GM23338 (cell line): Measurements from ENCODE around the gene CRYBB3.

Experiments used
- CREB1 ChIP-seq: fragments of 250-450 bp; sonication (Bioruptor Pico); IDR thresholded peaks from 2 replicates; pipeline ENCODE4 v1.5.0; 2020; ENCODE audit warnings: low read depth, mild to moderate bottlenecking, moderate library complexity
- EZH2 ChIP-seq: fragments of 200-600 bp; sonication (generic); IDR thresholded peaks from one replicate; pipeline ENCODE4 v1.8.0; 2017; ENCODE audit warnings: antibody characterized with exemption, mild to moderate bottlenecking, low read depth; ENCODE audit not compliant: unreplicated experiment
- EZH2phosphoT487 ChIP-seq: fragments of 200-600 bp; sonication (generic); IDR thresholded peaks from one replicate; pipeline ENCODE4 v1.8.1; 2018; ENCODE audit warnings: antibody characterized with exemption; ENCODE audit not compliant: unreplicated experiment
- JUNB ChIP-seq: IDR thresholded peaks from one replicate; pipeline ENCODE4 v1.6.1; 2016; ENCODE audit warnings: antibody characterized with exemption; ENCODE audit not compliant: unreplicated experiment
- NANOG ChIP-seq: IDR thresholded peaks from 2 replicates; pipeline ENCODE4 v1.6.1; 2016; ENCODE audit warnings: antibody characterized with exemption, borderline replicate concordance
- POLR2AphosphoS5 ChIP-seq: IDR thresholded peaks from 2 replicates; pipeline ENCODE4 v1.6.1; 2016; ENCODE audit warnings: antibody characterized with exemption, low read depth
- STAT1 ChIP-seq: IDR thresholded peaks from one replicate; pipeline ENCODE4 v1.6.1; 2016; ENCODE audit warnings: antibody characterized with exemption; ENCODE audit not compliant: unreplicated experiment
- ZNF114 ChIP-seq: fragments of 250-450 bp; sonication (Bioruptor Pico); IDR thresholded peaks from 2 replicates; pipeline ENCODE4 v1.5.0; 2020; ENCODE audit warnings: mild to moderate bottlenecking, moderate library complexity
- ZNF331 ChIP-seq: fragments of 250-450 bp; sonication (Bioruptor Pico); IDR thresholded peaks from 2 replicates; pipeline ENCODE4 v1.5.0; 2020; ENCODE audit warnings: low read depth, mild to moderate bottlenecking, moderate library complexity
- TF ChIP-seq, protein P1 (sequence below), 2 experiments: fragments of 200-600 bp in 1 of 2; sonication (generic) in 1 of 2; conservative IDR thresholded peaks; 2 replicates each; pipeline versions ENCODE4 v1.5.1 to v1.6.1; 2016 to 2017; ENCODE audit warnings: antibody characterized with exemption in 2 of 2, low read depth in 2 of 2, mild to moderate bottlenecking in 2 of 2, moderate library complexity in 1 of 2
- TF ChIP-seq, protein P2 (sequence below): IDR thresholded peaks from 2 replicates; pipeline ENCODE4 v1.6.1; 2016; ENCODE audit warnings: antibody characterized with exemption
- TF ChIP-seq, protein P3 (sequence below): IDR thresholded peaks from one replicate; pipeline ENCODE4 v1.6.1; 2018; ENCODE audit warnings: antibody characterized with exemption; ENCODE audit not compliant: unreplicated experiment
- TF ChIP-seq, protein P4 (sequence below): fragments of 250-450 bp; sonication (Bioruptor Pico); IDR thresholded peaks from 2 replicates; pipeline ENCODE4 v1.5.0; 2020; ENCODE audit warnings: mild to moderate bottlenecking, moderate library complexity

DNA sequence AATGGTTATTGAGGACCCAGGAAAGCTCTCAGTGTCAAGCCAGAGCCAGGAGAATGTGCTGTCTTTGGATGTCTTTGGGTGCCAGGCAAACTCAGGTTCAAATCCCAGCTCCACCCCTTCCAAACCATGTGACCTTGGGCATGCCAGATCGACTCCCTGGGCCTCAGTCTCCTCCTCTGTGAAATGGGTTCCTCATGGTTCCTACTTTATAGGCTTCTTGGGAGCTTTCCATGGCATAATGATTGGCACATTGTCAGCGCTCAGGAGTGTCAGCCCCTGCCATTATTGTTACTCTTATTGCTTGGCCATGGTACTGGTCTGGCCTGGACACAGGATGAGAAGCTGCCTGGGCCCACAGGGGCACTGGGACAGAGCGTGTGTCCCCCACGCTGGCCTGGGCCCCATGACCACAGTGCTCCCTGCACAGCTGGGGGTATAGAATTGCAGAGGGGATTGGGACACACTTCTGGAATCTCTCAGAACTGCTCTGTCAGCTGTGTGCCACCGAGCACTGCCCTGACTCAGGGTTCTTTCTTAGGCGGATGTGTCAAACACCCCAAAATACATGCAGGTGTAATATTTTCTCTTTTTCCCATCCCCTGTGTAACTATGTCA, 37.6 kb upstream of the CRYBB3 start:
- TF ChIP-seq, protein P1, sequence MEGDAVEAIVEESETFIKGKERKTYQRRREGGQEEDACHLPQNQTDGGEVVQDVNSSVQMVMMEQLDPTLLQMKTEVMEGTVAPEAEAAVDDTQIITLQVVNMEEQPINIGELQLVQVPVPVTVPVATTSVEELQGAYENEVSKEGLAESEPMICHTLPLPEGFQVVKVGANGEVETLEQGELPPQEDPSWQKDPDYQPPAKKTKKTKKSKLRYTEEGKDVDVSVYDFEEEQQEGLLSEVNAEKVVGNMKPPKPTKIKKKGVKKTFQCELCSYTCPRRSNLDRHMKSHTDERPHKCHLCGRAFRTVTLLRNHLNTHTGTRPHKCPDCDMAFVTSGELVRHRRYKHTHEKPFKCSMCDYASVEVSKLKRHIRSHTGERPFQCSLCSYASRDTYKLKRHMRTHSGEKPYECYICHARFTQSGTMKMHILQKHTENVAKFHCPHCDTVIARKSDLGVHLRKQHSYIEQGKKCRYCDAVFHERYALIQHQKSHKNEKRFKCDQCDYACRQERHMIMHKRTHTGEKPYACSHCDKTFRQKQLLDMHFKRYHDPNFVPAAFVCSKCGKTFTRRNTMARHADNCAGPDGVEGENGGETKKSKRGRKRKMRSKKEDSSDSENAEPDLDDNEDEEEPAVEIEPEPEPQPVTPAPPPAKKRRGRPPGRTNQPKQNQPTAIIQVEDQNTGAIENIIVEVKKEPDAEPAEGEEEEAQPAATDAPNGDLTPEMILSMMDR (conservative IDR thresholded peaks at IDR 0.05; ENCODE audit: low read depth in 2 of 2) = no peak
- no peak for TF ChIP-seq EZH2
- no peak for TF ChIP-seq CREB1 (CRISPR knock-in tag)
- TF ChIP-seq, protein P2, sequence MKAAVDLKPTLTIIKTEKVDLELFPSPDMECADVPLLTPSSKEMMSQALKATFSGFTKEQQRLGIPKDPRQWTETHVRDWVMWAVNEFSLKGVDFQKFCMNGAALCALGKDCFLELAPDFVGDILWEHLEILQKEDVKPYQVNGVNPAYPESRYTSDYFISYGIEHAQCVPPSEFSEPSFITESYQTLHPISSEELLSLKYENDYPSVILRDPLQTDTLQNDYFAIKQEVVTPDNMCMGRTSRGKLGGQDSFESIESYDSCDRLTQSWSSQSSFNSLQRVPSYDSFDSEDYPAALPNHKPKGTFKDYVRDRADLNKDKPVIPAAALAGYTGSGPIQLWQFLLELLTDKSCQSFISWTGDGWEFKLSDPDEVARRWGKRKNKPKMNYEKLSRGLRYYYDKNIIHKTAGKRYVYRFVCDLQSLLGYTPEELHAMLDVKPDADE = no peak
- TF ChIP-seq POLR2AphosphoS5 = no peak
- TF ChIP-seq JUNB = no peak
- TF ChIP-seq NANOG = no peak
- no peak for TF ChIP-seq EZH2phosphoT487
- TF ChIP-seq, protein P3, sequence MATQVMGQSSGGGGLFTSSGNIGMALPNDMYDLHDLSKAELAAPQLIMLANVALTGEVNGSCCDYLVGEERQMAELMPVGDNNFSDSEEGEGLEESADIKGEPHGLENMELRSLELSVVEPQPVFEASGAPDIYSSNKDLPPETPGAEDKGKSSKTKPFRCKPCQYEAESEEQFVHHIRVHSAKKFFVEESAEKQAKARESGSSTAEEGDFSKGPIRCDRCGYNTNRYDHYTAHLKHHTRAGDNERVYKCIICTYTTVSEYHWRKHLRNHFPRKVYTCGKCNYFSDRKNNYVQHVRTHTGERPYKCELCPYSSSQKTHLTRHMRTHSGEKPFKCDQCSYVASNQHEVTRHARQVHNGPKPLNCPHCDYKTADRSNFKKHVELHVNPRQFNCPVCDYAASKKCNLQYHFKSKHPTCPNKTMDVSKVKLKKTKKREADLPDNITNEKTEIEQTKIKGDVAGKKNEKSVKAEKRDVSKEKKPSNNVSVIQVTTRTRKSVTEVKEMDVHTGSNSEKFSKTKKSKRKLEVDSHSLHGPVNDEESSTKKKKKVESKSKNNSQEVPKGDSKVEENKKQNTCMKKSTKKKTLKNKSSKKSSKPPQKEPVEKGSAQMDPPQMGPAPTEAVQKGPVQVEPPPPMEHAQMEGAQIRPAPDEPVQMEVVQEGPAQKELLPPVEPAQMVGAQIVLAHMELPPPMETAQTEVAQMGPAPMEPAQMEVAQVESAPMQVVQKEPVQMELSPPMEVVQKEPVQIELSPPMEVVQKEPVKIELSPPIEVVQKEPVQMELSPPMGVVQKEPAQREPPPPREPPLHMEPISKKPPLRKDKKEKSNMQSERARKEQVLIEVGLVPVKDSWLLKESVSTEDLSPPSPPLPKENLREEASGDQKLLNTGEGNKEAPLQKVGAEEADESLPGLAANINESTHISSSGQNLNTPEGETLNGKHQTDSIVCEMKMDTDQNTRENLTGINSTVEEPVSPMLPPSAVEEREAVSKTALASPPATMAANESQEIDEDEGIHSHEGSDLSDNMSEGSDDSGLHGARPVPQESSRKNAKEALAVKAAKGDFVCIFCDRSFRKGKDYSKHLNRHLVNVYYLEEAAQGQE = no peak
- TF ChIP-seq, protein P4, sequence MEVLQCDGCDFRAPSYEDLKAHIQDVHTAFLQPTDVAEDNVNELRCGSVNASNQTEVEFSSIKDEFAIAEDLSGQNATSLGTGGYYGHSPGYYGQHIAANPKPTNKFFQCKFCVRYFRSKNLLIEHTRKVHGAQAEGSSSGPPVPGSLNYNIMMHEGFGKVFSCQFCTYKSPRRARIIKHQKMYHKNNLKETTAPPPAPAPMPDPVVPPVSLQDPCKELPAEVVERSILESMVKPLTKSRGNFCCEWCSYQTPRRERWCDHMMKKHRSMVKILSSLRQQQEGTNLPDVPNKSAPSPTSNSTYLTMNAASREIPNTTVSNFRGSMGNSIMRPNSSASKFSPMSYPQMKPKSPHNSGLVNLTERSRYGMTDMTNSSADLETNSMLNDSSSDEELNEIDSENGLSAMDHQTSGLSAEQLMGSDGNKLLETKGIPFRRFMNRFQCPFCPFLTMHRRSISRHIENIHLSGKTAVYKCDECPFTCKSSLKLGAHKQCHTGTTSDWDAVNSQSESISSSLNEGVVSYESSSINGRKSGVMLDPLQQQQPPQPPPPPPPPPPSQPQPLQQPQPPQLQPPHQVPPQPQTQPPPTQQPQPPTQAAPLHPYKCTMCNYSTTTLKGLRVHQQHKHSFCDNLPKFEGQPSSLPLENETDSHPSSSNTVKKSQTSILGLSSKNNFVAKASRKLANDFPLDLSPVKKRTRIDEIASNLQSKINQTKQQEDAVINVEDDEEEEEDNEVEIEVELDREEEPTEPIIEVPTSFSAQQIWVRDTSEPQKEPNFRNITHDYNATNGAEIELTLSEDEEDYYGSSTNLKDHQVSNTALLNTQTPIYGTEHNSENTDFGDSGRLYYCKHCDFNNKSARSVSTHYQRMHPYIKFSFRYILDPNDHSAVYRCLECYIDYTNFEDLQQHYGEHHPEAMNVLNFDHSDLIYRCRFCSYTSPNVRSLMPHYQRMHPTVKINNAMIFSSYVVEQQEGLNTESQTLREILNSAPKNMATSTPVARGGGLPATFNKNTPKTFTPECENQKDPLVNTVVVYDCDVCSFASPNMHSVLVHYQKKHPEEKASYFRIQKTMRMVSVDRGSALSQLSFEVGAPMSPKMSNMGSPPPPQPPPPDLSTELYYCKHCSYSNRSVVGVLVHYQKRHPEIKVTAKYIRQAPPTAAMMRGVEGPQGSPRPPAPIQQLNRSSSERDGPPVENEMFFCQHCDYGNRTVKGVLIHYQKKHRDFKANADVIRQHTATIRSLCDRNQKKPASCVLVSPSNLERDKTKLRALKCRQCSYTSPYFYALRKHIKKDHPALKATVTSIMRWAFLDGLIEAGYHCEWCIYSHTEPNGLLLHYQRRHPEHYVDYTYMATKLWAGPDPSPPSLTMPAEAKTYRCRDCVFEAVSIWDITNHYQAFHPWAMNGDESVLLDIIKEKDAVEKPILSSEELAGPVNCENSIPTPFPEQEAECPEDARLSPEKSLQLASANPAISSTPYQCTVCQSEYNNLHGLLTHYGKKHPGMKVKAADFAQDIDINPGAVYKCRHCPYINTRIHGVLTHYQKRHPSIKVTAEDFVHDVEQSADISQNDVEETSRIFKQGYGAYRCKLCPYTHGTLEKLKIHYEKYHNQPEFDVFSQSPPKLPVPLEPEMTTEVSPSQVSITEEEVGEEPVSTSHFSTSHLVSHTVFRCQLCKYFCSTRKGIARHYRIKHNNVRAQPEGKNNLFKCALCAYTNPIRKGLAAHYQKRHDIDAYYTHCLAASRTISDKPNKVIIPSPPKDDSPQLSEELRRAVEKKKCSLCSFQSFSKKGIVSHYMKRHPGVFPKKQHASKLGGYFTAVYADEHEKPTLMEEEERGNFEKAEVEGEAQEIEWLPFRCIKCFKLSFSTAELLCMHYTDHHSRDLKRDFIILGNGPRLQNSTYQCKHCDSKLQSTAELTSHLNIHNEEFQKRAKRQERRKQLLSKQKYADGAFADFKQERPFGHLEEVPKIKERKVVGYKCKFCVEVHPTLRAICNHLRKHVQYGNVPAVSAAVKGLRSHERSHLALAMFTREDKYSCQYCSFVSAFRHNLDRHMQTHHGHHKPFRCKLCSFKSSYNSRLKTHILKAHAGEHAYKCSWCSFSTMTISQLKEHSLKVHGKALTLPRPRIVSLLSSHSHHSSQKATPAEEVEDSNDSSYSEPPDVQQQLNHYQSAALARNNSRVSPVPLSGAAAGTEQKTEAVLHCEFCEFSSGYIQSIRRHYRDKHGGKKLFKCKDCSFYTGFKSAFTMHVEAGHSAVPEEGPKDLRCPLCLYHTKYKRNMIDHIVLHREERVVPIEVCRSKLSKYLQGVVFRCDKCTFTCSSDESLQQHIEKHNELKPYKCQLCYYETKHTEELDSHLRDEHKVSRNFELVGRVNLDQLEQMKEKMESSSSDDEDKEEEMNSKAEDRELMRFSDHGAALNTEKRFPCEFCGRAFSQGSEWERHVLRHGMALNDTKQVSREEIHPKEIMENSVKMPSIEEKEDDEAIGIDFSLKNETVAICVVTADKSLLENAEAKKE (CRISPR knock-in tag) = no peak
- no peak for TF ChIP-seq ZNF114 (CRISPR knock-in tag)
- no peak for TF ChIP-seq STAT1
- no peak for TF ChIP-seq ZNF331 (CRISPR knock-in tag)
